Hepatocyte (in vitro differentiated cells): ENCODE results near the gene UGT1A7. TPM values are rescaled to one million over a fixed set of nuclear protein-coding genes. Genes with fewer than 3 reads are reported as not detected.

ENCODE experiments used
- DNase-seq: peaks from one replicate; pipeline ENCODE4 v3.0.0-alpha.2; 2016; ENCODE audit warnings: low spot score
- H2AFZ ChIP-seq: fragments of 200-600 bp; sonication (generic); 2 replicates; pipeline ENCODE4 v1.6.0; 2016; ENCODE audit warnings: antibody characterized with exemption, mild to moderate bottlenecking
- H3K27ac ChIP-seq: fragments of 200-600 bp; sonication (generic); 2 replicates; pipeline ENCODE4 v1.5.1; 2016; ENCODE audit warnings: mild to moderate bottlenecking
- H3K27me3 ChIP-seq: fragments of 200-600 bp; sonication (generic); 2 replicates; pipeline ENCODE4 v1.6.1; 2016
- H3K36me3 ChIP-seq: fragments of 200-600 bp; sonication (generic); replicated peaks from 2 replicates; pipeline ENCODE4 v1.5.1; 2016; ENCODE audit warnings: low read depth; ENCODE audit not compliant: insufficient read depth
- H3K4me1 ChIP-seq: fragments of 200-600 bp; sonication (generic); 2 replicates; pipeline ENCODE4 v1.5.1; 2016; ENCODE audit warnings: mild to moderate bottlenecking, moderate library complexity; ENCODE audit not compliant: insufficient read depth
- H3K4me2 ChIP-seq: fragments of 200-600 bp; sonication (generic); 2 replicates; pipeline ENCODE4 v1.6.0; 2016
- H3K4me3 ChIP-seq: fragments of 200-600 bp; sonication (generic); 2 replicates; pipeline ENCODE4 v1.5.1; 2016; ENCODE audit warnings: mild to moderate bottlenecking
- H3K79me2 ChIP-seq: fragments of 200-600 bp; sonication (generic); 2 replicates; pipeline ENCODE4 v1.6.0; 2017; ENCODE audit warnings: mild to moderate bottlenecking
- H3K9me2 ChIP-seq: fragments of 200-600 bp; sonication (generic); replicated peaks from 2 replicates; pipeline ENCODE4 v1.6.0; 2017; ENCODE audit warnings: mild to moderate bottlenecking; ENCODE audit not compliant: insufficient read depth
- H3K9me3 ChIP-seq: fragments of 200-600 bp; sonication (generic); 2 replicates; pipeline ENCODE4 v1.5.1; 2016; ENCODE audit warnings: low read depth, mild to moderate bottlenecking
- H4K20me1 ChIP-seq: fragments of 200-600 bp; sonication (generic); 2 replicates; pipeline ENCODE4 v1.6.0; 2016; ENCODE audit warnings: mild to moderate bottlenecking; ENCODE audit not compliant: insufficient read depth, poor library complexity, severe bottlenecking
- CTCF ChIP-seq: fragments of 200-600 bp; sonication (generic); IDR thresholded peaks from 2 replicates; pipeline ENCODE4 v1.5.1; 2016; ENCODE audit warnings: antibody characterized with exemption, mild to moderate bottlenecking; ENCODE audit not compliant: poor library complexity
- EZH2 ChIP-seq: fragments of 200-600 bp; sonication (generic); IDR thresholded peaks from 2 replicates; pipeline ENCODE4 v1.6.1; 2016; ENCODE audit warnings: antibody characterized with exemption, mild to moderate bottlenecking, borderline replicate concordance
- EZH2phosphoT487 ChIP-seq: fragments of 200-600 bp; sonication (generic); IDR thresholded peaks from one replicate; pipeline ENCODE4 v1.6.1; 2018; ENCODE audit warnings: antibody characterized with exemption, mild to moderate bottlenecking, low read depth, moderate library complexity; ENCODE audit not compliant: unreplicated experiment, severe bottlenecking
- WGBS: methylation state at CpG from one replicate; pipeline ENCODE4 v1.1.6; 2016; ENCODE audit warnings: low lambda C conversion rate; ENCODE audit errors: missing lambda C conversion rate; 5-methylcytosine and 5-hydroxymethylcytosine counted together
- polyA plus RNA-seq: library from polyadenylated mRNA; unstranded; fragments of >200 nt; fragmentation: Nextera tagmentation; extraction: Ambion mirVana; gene quantifications from 2 replicates; pipeline ENCODE4 v1.2.1, GENCODE V29; 2016
- total RNA-seq: library from RNA; depleted of rRNA; stranded (reverse); fragments of >200 nt; gene quantifications from 2 replicates; pipeline ENCODE4 v1.2.3, GENCODE V29; 2014

The UGT1A7 gene
- total and polyA plus RNA-seq, 2 experiments from 2014 or later: 0.07 TPM; not detected in 1

GRCh38 chr2:233758849-233759248 is 77.1 kb downstream of the UGT1A7 start:
- H3K36me3 ChIP-seq: no peaks in the 10 kb centered on the region
- no peaks in the 10 kb centered on the region for H3K79me2 ChIP-seq
- no peaks in the 10 kb centered on the region for H4K20me1 ChIP-seq
- H3K9me2 ChIP-seq: no peaks in the 10 kb centered on the region
- H2AFZ ChIP-seq: no peak overlapping the region
- H3K4me2 ChIP-seq: no peak overlapping the region
- peak overlapping the region; percentile 49 for H3K27ac ChIP-seq
- no peak for TF ChIP-seq EZH2phosphoT487
- TF ChIP-seq CTCF: no peak
- no peak for TF ChIP-seq EZH2
- H3K4me1 ChIP-seq: peaks cover 11% of the 10 kb centered on the region
- 87% methylated on average over 2 of the region's 2 CpGs for WGBS
- H3K4me3 ChIP-seq: no peak overlapping the region
- H3K9me3 ChIP-seq: no peaks in the 10 kb centered on the region
- no peak for DNase-seq
- H3K27me3 ChIP-seq: no peaks in the 10 kb centered on the region

GRCh38 chr2:233760043-233760442 is 78.3 kb downstream of the UGT1A7 start, which contains the start of gene UGT1A1:
UGT1A1 (plus strand) TSS chr2:233760270; CDS start chr2:233760288, 18 bp downstream.
- Histone ChIP-seq H3K4me1 (peaks cover 11% of the 10 kb centered on the region), H3K79me2 (no peaks in the 10 kb centered on the region), H3K9me2 (no peaks in the 10 kb centered on the region), H2AFZ (no peak within 1 kb of the TSS), H3K36me3 (no peaks in the 10 kb centered on the region), H3K4me2 (no peak within 1 kb of the TSS), H3K27ac (peak within 1 kb of the TSS; percentile 49), H3K27me3 (no peaks in the 10 kb centered on the region), H4K20me1 (no peaks in the 10 kb centered on the region), H3K4me3 (no peak within 1 kb of the TSS), H3K9me3 (no peaks in the 10 kb centered on the region)
- TF ChIP-seq CTCF (no peak), EZH2 (no peak), EZH2phosphoT487 (no peak)
- WGBS: 85% methylated on average over 6 of the region's 6 CpGs
- peak; percentile 24 for DNase-seq

GRCh38 chr2:233761040-233761769 is 79.5 kb downstream of the UGT1A7 start:
- Histone ChIP-seq H4K20me1 (no peaks in the 10 kb centered on the region), H3K27ac (no peak overlapping the region), H3K9me3 (no peaks in the 10 kb centered on the region), H3K27me3 (no peaks in the 10 kb centered on the region), H3K79me2 (no peaks in the 10 kb centered on the region), H3K36me3 (no peaks in the 10 kb centered on the region), H3K4me2 (no peak overlapping the region), H3K4me3 (no peak overlapping the region), H2AFZ (no peak overlapping the region), H3K9me2 (no peaks in the 10 kb centered on the region), H3K4me1 (peaks cover 5% of the 10 kb centered on the region)
- TF ChIP-seq EZH2phosphoT487 (no peak), CTCF (no peak), EZH2 (no peak)
- no peak for DNase-seq
- WGBS: 78% methylated on average over 4 of the region's 4 CpGs
